Esophagus muscularis mucosa (tissue), 4 donors: ENCODE measurements around the gene BIRC6. TPM values are rescaled to one million over a fixed set of nuclear protein-coding genes. Genes with fewer than 3 reads are reported as not detected.

Source experiments
- DNase-seq: peaks from one replicate; pipeline ENCODE4 v3.0.0-alpha.2; 2017; ENCODE audit errors: extremely low spot score
- H3K27ac ChIP-seq, 4 donors: fragments of 200-600 bp; sonication (generic); replicated peaks in 1 of 4; 1 replicate in 3 of 4; 2 replicates in 1 of 4; pipeline ENCODE4 v1.5.1; 2016 to 2019; ENCODE audit warnings: mild to moderate bottlenecking in 1 of 4
- H3K27me3 ChIP-seq, 4 donors: fragments of 200-600 bp; sonication (generic); one replicate each; pipeline versions ENCODE4 v1.5.1 to v1.6.0; 2016 to 2019
- H3K36me3 ChIP-seq, 4 donors: fragments of 200-600 bp; sonication (generic); one replicate each; pipeline ENCODE4 v1.5.1; 2016 to 2019
- H3K4me1 ChIP-seq, 4 donors: fragments of 200-600 bp; sonication (generic); one replicate each; pipeline ENCODE4 v1.5.1; 2016 to 2019
- H3K4me3 ChIP-seq, 4 donors: fragments of 200-600 bp; sonication (generic); 1 replicate in 2 of 4; 2 replicates in 2 of 4; pipeline ENCODE4 v1.5.1; 2016 to 2019; ENCODE audit warnings: mild to moderate bottlenecking in 4 of 4, moderate library complexity in 1 of 4
- H3K9me3 ChIP-seq, 4 donors: fragments of 200-600 bp; sonication (generic); 1 replicate in 3 of 4; 2 replicates in 1 of 4; pipeline ENCODE4 v1.5.1; 2016 to 2019
- CTCF ChIP-seq, 3 experiments: fragments of 200-600 bp in 2 of 3; fragments of 450-650 bp in 1 of 3; sonication (generic) in 2 of 3; IDR thresholded peaks; one replicate each; pipeline ENCODE4 v1.5.1; 2017 to 2019; ENCODE audit warnings: antibody characterized with exemption in 3 of 3, mild to moderate bottlenecking in 2 of 3, moderate library complexity in 1 of 3
- EP300 ChIP-seq: sonication (generic); formaldehyde crosslinking; IDR thresholded peaks from one replicate; pipeline ENCODE4 v1.6.1; 2017; ENCODE audit warnings: antibody characterized with exemption
- POLR2A ChIP-seq: fragments of 450-650 bp; IDR thresholded peaks from one replicate; pipeline ENCODE4 v1.6.1; 2017; ENCODE audit warnings: antibody characterized with exemption, moderate library complexity, mild to moderate bottlenecking, low read depth
- POLR2AphosphoS5 ChIP-seq, 2 donors: sonication (generic); formaldehyde crosslinking; IDR thresholded peaks; one replicate each; pipeline ENCODE4 v1.6.1; 2017; ENCODE audit warnings: antibody characterized with exemption in 2 of 2
- WGBS: methylation state at CpG from one replicate; pipeline ENCODE4 v1.1.5; 2018; 5-methylcytosine and 5-hydroxymethylcytosine counted together
- intact Hi-C: fragments of 100-400 bp; cut with DNase I; formaldehyde crosslinking; loops from one replicate; pipeline ENCODE4 v1.15.1; 2023
- total RNA-seq, 4 donors: library from RNA; depleted of rRNA; stranded (reverse); fragments of >200 nt; gene quantifications; one replicate each; pipeline versions ENCODE4 v1.1.0 to v1.2.1, GENCODE V29; 2016

Gene BIRC6
- total RNA-seq, 4 donors from 2014 or later = 74.2 to 103 (median 79.8) TPM

- intact Hi-C loops = no loop called here
- Histone ChIP-seq H3K4me1 (no peaks in the 10 kb centered on the region), H3K27me3 (no peaks in the 10 kb centered on the region), H3K36me3 (peaks cover 17 to 91% (median 64%) of the 10 kb centered on the region in 4 donors), H3K4me3 (no peak overlapping the region), H3K9me3 (no peaks in the 10 kb centered on the region), H3K27ac (no peak overlapping the region)
- DNase-seq = no peak
- WGBS = 98% methylated on average over 1 of the region's 1 CpG
- no peak for TF ChIP-seq CTCF (IDR thresholded peaks at IDR 0.05)
- no peak for TF ChIP-seq POLR2A
- no peak for TF ChIP-seq POLR2AphosphoS5 (IDR thresholded peaks at IDR 0.05)
- TF ChIP-seq EP300 = no peak
Observed at GRCh38 chr2:32506446-32506845, 149.6 kb downstream of the BIRC6 start.

DNA sequence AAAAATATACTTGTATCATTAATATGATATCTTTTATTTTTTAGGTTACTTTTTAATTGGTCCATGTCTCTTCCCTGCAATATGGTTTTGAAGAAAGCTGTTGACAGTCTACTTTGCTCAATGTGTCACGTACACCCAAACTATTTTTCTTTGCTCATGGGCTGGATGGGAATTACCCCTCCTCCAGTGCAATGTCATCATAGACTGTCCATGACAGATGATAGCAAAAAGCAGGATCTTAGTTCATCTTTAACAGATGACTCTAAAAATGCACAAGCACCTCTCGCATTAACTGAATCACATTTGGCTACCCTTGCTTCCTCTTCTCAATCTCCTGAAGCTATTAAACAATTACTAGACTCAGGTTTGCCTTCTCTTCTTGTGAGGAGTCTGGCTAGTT is 158.1 kb downstream of the BIRC6 start:
- 91% methylated on average over 2 of the region's 2 CpGs for WGBS
- H3K36me3 ChIP-seq = peaks cover 30 to 82% (median 62%) of the 10 kb centered on the region in 4 donors

DNA sequence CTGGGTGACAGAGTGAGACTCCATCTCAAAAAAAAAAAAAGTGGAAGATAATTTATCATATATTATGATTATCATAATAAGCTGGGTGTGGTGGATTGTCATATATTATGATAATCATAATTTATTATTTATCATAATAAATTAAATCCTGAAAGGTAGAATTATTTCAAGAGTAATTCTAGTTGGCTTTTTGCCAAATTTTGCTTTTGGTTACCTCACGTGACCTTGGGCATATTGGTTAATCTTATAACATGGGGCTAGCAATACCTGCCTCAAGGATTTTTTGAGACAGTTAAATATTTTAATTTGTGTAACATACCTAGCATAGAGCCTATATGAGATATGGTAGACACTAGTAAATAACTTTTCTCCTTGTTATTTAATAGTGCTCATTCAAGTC is 159.7 kb downstream of the BIRC6 start:
- 53% methylated on average over 1 of the region's 1 CpG for WGBS
- DNase-seq = no peak
- no peak overlapping the region for H3K27ac ChIP-seq
- intact Hi-C loops = no loop called here
- H3K4me3 ChIP-seq = no peak overlapping the region
- no peak for TF ChIP-seq EP300
- no peak for TF ChIP-seq CTCF (IDR thresholded peaks at IDR 0.05)
- no peak for TF ChIP-seq POLR2AphosphoS5 (IDR thresholded peaks at IDR 0.05)
- no peak for TF ChIP-seq POLR2A
- H3K36me3 ChIP-seq = peaks cover 30 to 85% (median 62%) of the 10 kb centered on the region in 4 donors
- H3K4me1 ChIP-seq = no peaks in the 10 kb centered on the region
- H3K27me3 ChIP-seq = no peaks in the 10 kb centered on the region
- H3K9me3 ChIP-seq = no peaks in the 10 kb centered on the region

More for the DNA sequence above, 158.1 kb downstream of the BIRC6 start:
- Histone ChIP-seq H3K4me1 (no peaks in the 10 kb centered on the region), H3K9me3 (no peaks in the 10 kb centered on the region), H3K27me3 (no peaks in the 10 kb centered on the region), H3K27ac (no peak overlapping the region), H3K4me3 (no peak overlapping the region)
- TF ChIP-seq POLR2AphosphoS5 (IDR thresholded peaks at IDR 0.05) (no peak), CTCF (IDR thresholded peaks at IDR 0.05) (no peak), EP300 (no peak), POLR2A (no peak)
- intact Hi-C loops = no loop called here
- DNase-seq = no peak

DNA sequence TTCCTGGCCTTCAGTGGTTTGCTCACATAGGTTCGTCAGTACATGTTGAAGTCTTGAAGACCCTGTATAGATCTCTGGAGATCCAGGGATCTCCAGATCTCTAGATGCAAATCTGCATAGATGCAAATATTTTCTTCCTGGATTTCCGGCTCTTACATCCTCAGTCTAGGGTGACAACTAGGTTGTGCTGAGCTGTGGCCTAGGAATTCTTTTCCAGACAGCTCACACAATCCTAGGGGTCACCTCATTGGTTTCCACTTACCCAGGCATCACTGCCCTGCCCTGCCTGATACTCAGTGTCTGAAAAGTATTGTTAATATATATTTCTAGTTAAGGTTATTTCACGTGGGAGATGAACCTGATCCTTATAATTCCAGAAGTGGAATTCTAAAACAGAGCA is 165.9 kb downstream of the BIRC6 start:
- Histone ChIP-seq H3K4me3 (no peak overlapping the region), H3K9me3 (no peaks in the 10 kb centered on the region), H3K4me1 (no peaks in the 10 kb centered on the region), H3K27me3 (no peaks in the 10 kb centered on the region), H3K36me3 (peaks cover 11 to 71% (median 49%) of the 10 kb centered on the region in 4 donors), H3K27ac (no peak overlapping the region)
- DNase-seq = no peak
- WGBS = 85% methylated on average over 3 of the region's 3 CpGs
- intact Hi-C loops = no loop called here
- TF ChIP-seq POLR2AphosphoS5 (IDR thresholded peaks at IDR 0.05) (no peak), EP300 (no peak), CTCF (IDR thresholded peaks at IDR 0.05) (no peak), POLR2A (no peak)

DNA sequence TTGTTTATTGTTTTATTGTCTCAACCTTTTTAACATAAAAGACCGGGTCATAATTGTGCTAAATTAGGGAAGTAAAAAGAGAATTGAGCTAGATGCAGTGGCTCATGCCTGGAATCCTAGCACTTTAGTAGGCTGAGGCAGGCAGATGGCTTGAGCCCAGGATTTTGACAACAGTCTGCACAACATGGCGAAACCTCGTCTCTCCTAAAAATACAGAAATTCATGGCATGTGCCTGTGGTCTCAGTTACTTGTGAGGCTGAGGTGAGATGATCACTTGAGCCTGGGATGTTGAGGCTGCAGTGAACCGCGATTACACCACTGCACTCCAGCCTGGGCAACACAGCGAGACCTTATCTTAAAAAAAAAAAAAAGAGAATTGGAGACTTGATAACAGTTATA is 166.9 kb downstream of the BIRC6 start:
- Histone ChIP-seq H3K4me1 (no peaks in the 10 kb centered on the region), H3K9me3 (no peaks in the 10 kb centered on the region), H3K27ac (no peak overlapping the region), H3K4me3 (no peak overlapping the region), H3K36me3 (peaks cover 9 to 72% (median 53%) of the 10 kb centered on the region in 4 donors), H3K27me3 (no peaks in the 10 kb centered on the region)
- 87% methylated on average over 6 of the region's 6 CpGs for WGBS
- intact Hi-C loops = no loop called here
- no peak for DNase-seq
- TF ChIP-seq POLR2A (no peak), EP300 (no peak), POLR2AphosphoS5 (IDR thresholded peaks at IDR 0.05) (no peak), CTCF (IDR thresholded peaks at IDR 0.05) (no peak)
